ENCODE results near the gene ATF6.

GRCh38 chr1:161932668-161933067, 166.5 kb downstream of the ATF6 start:
- TF ChIP-seq, protein P1, sequence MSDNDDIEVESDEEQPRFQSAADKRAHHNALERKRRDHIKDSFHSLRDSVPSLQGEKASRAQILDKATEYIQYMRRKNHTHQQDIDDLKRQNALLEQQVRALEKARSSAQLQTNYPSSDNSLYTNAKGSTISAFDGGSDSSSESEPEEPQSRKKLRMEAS (IDR thresholded peaks at IDR 0.05; ENCODE audit: insufficient read depth, insufficient read length), result no peak
- TF ChIP-seq CTCF (IDR thresholded peaks at IDR 0.05; ENCODE audit: extremely low read depth in 1 of 2, insufficient read depth in 1 of 2, low read depth in 1 of 2, low read length in 2 of 2) (no peak), POLR2A (IDR thresholded peaks at IDR 0.05; ENCODE audit: low read depth, low read length) (no peak), JUN (IDR thresholded peaks at IDR 0.05; ENCODE audit: borderline replicate concordance, insufficient read depth, insufficient read length, low read depth) (no peak), GATA2 (IDR thresholded peaks at IDR 0.05; ENCODE audit: insufficient read depth, insufficient read length, low read depth, low read length) (no peak)

Data from endothelial cell of umbilical vein (primary cell).